HepG2 (cell line): Measurements from ENCODE around the gene SUB1. TPM values are rescaled to one million over a fixed set of nuclear protein-coding genes. Genes with fewer than 3 reads are reported as not detected.
"Not testable (repeated sequence)": the region's sequence is repeated elsewhere in the genome, so short reads cannot be mapped to it uniquely, and the experiment has no call there.

Experiments
- ATAC-seq: fragments of 200-7000 bp; cut with Tn5 transposase; 3 replicates; pipeline ENCODE4 v1.9.1; 2020; ENCODE audit warnings: mild to moderate bottlenecking, moderate library complexity
- BruUV-seq: library from RNA; stranded (reverse); fragments of 400-500 nt; replicated peaks from 2 replicates; lab custom pipeline; 2021; lab: Mats Ljungman, UMichigan
- CTCF ChIA-PET: fragments of 300-600 bp; formaldehyde crosslinking; extraction: SDS; loops from one replicate; lab custom pipeline; 2021; ENCODE audit warnings: low total read pairs, inconsistent platforms, low intra/inter-chr PET ratio; lab: Yijun Ruan, JAX
- POLR2A ChIA-PET: fragments of 350-600 bp; sonication (Branson Sonifier 250); formaldehyde crosslinking; loops from one replicate; lab custom pipeline; 2020; ENCODE audit warnings: antibody characterized with exemption, inconsistent platforms; lab: Yijun Ruan, JAX
- DNase-seq: peaks from one replicate; pipeline ENCODE4 v3.0.0-alpha.2; 2015; ENCODE audit warnings: low spot score
- FAIRE-seq: peaks from 3 replicates; lab custom pipeline; 2011; peaks lifted over from hg19 to GRCh38; lab: Jason Lieb, UNC
- H2AFZ ChIP-seq: one replicate; pipeline ENCODE4 v1.6.1; 2011; ENCODE audit warnings: low read length, inconsistent platforms
- H3K27ac ChIP-seq: fragments of 300-600 bp; 3 replicates; pipeline ENCODE4 v1.8.0; 2011; ENCODE audit warnings: mixed run types, mild to moderate bottlenecking, mixed read lengths, low read length, inconsistent platforms; ENCODE audit not compliant: insufficient read depth; ENCODE audit errors: extremely low read length
- H3K27me3 ChIP-seq, 2 experiments: fragments of 200-600 bp in 1 of 2; 2 replicates in 1 of 2; 3 replicates in 1 of 2; pipeline versions ENCODE4 v1.6.0 to v1.8.0; 2011; ENCODE audit warnings: low read length in 2 of 2, mild to moderate bottlenecking in 2 of 2, moderate library complexity in 2 of 2, inconsistent platforms in 1 of 2; ENCODE audit not compliant: insufficient read depth in 2 of 2, control insufficient read depth in 1 of 2
- H3K36me3 ChIP-seq, 2 experiments: fragments of 200-600 bp in 1 of 2; replicated peaks in 1 of 2; 2 replicates in 1 of 2; 3 replicates in 1 of 2; pipeline versions ENCODE4 v1.5.1 to v1.8.0; 2011; ENCODE audit warnings: low read length in 2 of 2, inconsistent platforms in 1 of 2; ENCODE audit not compliant: insufficient read depth in 2 of 2, control insufficient read depth in 1 of 2
- H3K4me1 ChIP-seq: 2 replicates; pipeline ENCODE4 v1.5.1; 2012; ENCODE audit warnings: low read length, inconsistent platforms; ENCODE audit not compliant: insufficient read depth
- H3K4me2 ChIP-seq: 2 replicates; pipeline ENCODE4 v1.6.0; 2011; ENCODE audit warnings: low read depth, low read length, inconsistent platforms
- H3K4me3 ChIP-seq, 3 experiments: fragments of 200-600 bp in 1 of 3; sonication (generic), shearing (Covaris generic) in 1 of 3; replicated peaks in 1 of 3; 2 replicates each; pipeline ENCODE4 v1.5.1; 2011 to 2016; ENCODE audit warnings: low read length in 3 of 3, inconsistent platforms in 2 of 3, low read depth in 2 of 3, mild to moderate bottlenecking in 2 of 3, control low read depth in 1 of 3, mixed read lengths in 1 of 3; ENCODE audit not compliant: insufficient read depth in 1 of 3
- H3K79me2 ChIP-seq: one replicate; pipeline ENCODE4 v1.6.1; 2011; ENCODE audit warnings: low read length, inconsistent platforms; ENCODE audit not compliant: insufficient read depth
- H3K9ac ChIP-seq: 2 replicates; pipeline ENCODE4 v1.6.0; 2011; ENCODE audit warnings: mild to moderate bottlenecking, low read depth, low read length, inconsistent platforms; ENCODE audit not compliant: insufficient read depth
- H3K9me3 ChIP-seq: 2 replicates; pipeline ENCODE4 v1.5.1; 2012; ENCODE audit warnings: mild to moderate bottlenecking, low read length
- H4K20me1 ChIP-seq: 2 replicates; pipeline ENCODE4 v1.6.0; 2011; ENCODE audit warnings: inconsistent platforms, mild to moderate bottlenecking, low read length, moderate library complexity; ENCODE audit not compliant: insufficient read depth
- HINFP ChIP-seq: sonication (generic); formaldehyde crosslinking; IDR thresholded peaks from 2 replicates; pipeline ENCODE4 v1.4.0; 2020; ENCODE audit warnings: low read depth, mild to moderate bottlenecking, missing genetic modification reagents
- NFYB ChIP-seq: sonication (generic); formaldehyde crosslinking; IDR thresholded peaks from 2 replicates; pipeline ENCODE4 v1.4.0; 2020; ENCODE audit warnings: missing genetic modification reagents
- WGBS: methylation state at CpG from one replicate; pipeline ENCODE4 v1.1.6; 2017; ENCODE audit warnings: low lambda C conversion rate; 5-methylcytosine and 5-hydroxymethylcytosine counted together
- in situ Hi-C: cut with HindIII; loops from 2 replicates; pipeline ENCODE4 v1.10.0; 2017; ENCODE audit warnings: low pct_unique_long_range_greater_than_20kb; ENCODE audit not compliant: extremely low pct_ligation_motif_present
- intact Hi-C: fragments of 100-400 bp; cut with micrococcal nuclease; formaldehyde crosslinking; loops from one replicate; pipeline ENCODE4 v1.10.0; 2022; ENCODE audit not compliant: unreplicated experiment
- polyA plus RNA-seq, 8 experiments: library from polyadenylated mRNA; depleted of rRNA in 3 of 8; stranded (reverse) in 7 of 8; unstranded in 1 of 8; fragments of >200 nt; fragmentation: Illumina TruSeq in 4 of 8; extraction: Trizol in 4 of 8; gene quantifications; 2 replicates each; pipeline versions ENCODE4 v1.2.1 to v1.2.3, GENCODE V29; 2011 to 2016; ENCODE audit warnings: low read depth in 4 of 8, missing spikeins in 1 of 8, mixed read lengths in 1 of 8; ENCODE audit not compliant: insufficient read depth in 1 of 8
- total RNA-seq, 5 experiments: library from RNA; depleted of rRNA; stranded (reverse); fragments of >200 nt; fragmentation: Illumina TruSeq; extraction: Trizol; gene quantifications; 2 replicates each; pipeline ENCODE4 v1.2.3, GENCODE V29; 2016; ENCODE audit warnings: low read depth in 1 of 5

SUB1 gene
- total and polyA plus RNA-seq, 2 of the 13 experiments (the other 11 are each of a cell fraction or from before 2014, with no cell fraction given), result 182 to 693 TPM

DNA sequence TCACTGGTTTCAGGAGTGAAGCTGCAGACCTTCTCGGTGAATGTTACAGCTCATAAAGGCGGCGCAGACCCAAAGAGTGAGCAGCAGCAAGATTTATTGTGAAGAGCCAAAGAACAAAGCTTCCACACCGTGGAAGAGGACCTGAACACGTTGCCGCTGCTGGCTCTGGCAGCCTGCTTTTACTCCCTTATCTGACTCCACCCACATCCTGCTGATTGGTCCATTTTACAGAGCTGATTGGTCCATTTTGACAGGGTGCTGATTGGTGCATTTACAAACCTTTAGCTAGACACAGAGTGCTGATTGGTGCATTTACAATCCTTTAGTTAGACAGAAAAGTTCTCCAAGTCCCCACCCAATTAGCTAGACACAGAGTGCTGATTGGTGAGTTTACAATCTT, 32.9 kb upstream of the SUB1 start:
- 98% methylated on average over 6 of the region's 6 CpGs for WGBS
- FAIRE-seq, H3K9ac ChIP-seq, H3K9me3 ChIP-seq, in situ Hi-C loops, H2AFZ ChIP-seq, DNase-seq, BruUV-seq, intact Hi-C loops, H3K36me3 ChIP-seq, CTCF ChIA-PET, H4K20me1 ChIP-seq, H3K4me2 ChIP-seq, H3K27me3 ChIP-seq, H3K4me3 ChIP-seq, ATAC-seq, H3K27ac ChIP-seq, H3K79me2 ChIP-seq: not testable (repeated sequence)
- H3K4me1 ChIP-seq, result peaks cover 41% of the 10 kb centered on the region
- TF ChIP-seq NFYB (CRISPR knock-in tag), result peak; percentile 57
- POLR2A ChIA-PET, result interaction anchor here (0.8 to 3.3 kb wide), 3 partner anchors 21 to 38 kb away, joined by 3 to 14 read pairs (median 3); no protein-coding TSS in a partner anchor

DNA sequence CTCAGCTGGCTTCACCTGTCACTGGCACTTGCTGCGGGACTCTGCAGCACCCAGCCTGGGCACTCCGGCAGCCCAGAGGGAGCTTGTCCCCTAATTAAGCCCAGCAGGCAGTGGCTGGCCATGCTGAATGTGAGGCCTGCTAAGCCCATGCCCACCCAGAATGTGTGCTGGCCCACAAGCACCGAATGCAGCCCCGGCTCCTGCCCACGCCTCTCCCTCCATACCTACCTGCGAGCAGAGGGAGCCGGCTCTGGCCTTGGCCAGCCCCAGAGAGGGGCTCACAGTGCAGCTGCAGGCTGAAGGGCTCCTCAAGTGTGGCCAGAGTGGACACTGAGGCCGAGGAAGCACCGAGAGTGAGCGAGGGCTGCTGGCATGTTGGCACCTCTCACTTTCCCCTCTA, 32.4 kb upstream of the SUB1 start:
- no TSS peak for BruUV-seq
- ATAC-seq, result no peak
- H3K36me3 ChIP-seq, result peaks cover 0 to 7% of the 10 kb centered on the region in 2 experiments; a peak in 1 of 5 replicates
- no peaks in the 10 kb centered on the region for H3K79me2 ChIP-seq
- 100% methylated on average over 1 of the region's 10 CpGs for WGBS
- H2AFZ ChIP-seq, result no peak overlapping the region
- TF ChIP-seq HINFP, result no peak
- TF ChIP-seq, all 625 proteins: peak for 0
- intact Hi-C loops, result no loop called here
- H3K9me3 ChIP-seq, result no peaks in the 10 kb centered on the region
- no peak overlapping the region for H3K27ac ChIP-seq
- H3K4me2 ChIP-seq, result no peak overlapping the region
- H3K4me1 ChIP-seq, result peaks cover 46% of the 10 kb centered on the region
- H3K27me3 ChIP-seq, result no peaks in the 10 kb centered on the region
- DNase-seq (no peak), FAIRE-seq (no peak)
- H3K9ac ChIP-seq, result no peak overlapping the region
- in situ Hi-C loops, result no loop called here
- H3K4me3 ChIP-seq, result no peak overlapping the region
- no peaks in the 10 kb centered on the region for H4K20me1 ChIP-seq
- ChIA-PET POLR2A (interaction anchor here (0.8 to 3.3 kb wide), 3 partner anchors 22 to 37 kb away, joined by 3 to 14 read pairs (median 3); no protein-coding TSS in a partner anchor), CTCF (no interaction called here)

DNA sequence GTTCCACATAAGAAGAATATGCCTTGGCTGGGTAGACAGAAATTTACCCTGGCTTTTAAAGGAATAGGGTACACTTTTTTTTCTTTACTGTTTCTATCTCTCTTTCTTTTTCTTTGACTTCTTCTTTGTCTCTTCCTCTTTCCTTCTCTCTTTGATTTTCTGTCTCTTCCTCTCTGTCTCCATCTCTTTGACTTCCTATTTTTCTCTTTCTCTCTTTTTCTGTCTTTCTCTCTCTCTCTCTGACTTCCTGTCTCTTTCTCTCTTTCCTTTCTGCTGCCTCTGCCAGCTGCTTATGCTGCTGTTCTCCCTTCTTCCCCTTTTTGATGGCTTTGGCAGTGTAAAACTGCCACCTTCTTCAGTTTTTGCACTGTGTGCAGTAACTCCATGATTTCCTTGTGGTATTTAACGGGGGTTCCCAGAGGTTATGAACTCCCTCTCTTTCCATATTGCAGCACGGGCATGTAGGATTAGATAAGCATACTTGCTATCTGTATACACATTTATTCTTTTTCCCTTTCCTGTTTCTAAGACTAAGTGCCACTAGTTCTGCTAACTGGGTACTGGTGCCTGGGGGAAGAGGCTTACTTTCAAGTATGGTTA, 31.1 kb upstream of the SUB1 start:
- intact Hi-C loops, BruUV-seq, DNase-seq, H3K36me3 ChIP-seq, H3K27me3 ChIP-seq, in situ Hi-C loops, H3K9ac ChIP-seq, H4K20me1 ChIP-seq, H3K4me3 ChIP-seq, FAIRE-seq, H3K4me2 ChIP-seq, H2AFZ ChIP-seq, H3K27ac ChIP-seq, ATAC-seq, H3K79me2 ChIP-seq, H3K9me3 ChIP-seq, CTCF ChIA-PET: not testable (repeated sequence)
- H3K4me1 ChIP-seq, result peaks cover 59% of the 10 kb centered on the region
- WGBS, result 96% methylated on average over 2 of the region's 2 CpGs
- POLR2A ChIA-PET, result interaction anchor here (3.3 kb wide), 1 partner anchor 23 kb away, joined by 14 read pairs; no protein-coding TSS in a partner anchor
